Stimulated activated CD4-positive, alpha-beta T cell treated with anti-CD3 and anti-CD28 coated beads, Interleukin-1b, Interleukin-23, amount 100 ng/mL, for 24 hours (primary cell): ENCODE results near the gene PPP1R1A.

Source experiments
- DNase-seq, 4 experiments: peaks; one replicate each; pipeline ENCODE4 v3.0.0-alpha.2; 2020; ENCODE audit warnings: low read depth in 4 of 4, low spot score in 1 of 4

Gene PPP1R1A

DNA sequence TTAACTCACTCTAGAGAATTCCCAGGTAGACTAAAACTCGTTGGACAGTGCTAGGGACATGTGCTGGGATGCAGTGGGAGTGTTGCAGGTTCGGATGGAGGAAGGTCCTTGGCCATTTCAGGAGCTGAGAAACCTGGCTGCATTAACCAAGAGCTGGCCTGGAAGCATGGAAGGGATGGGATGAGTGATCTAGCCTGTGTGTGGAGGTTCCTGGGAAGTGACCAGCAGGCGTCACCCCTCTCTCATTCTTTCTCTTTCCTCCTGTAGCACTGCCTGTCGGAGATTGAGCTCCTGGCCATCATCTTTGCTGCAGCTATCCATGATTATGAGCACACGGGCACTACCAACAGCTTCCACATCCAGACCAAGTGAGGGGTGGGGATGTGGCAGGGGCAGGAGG is 15.6 kb downstream of the PPP1R1A start:
- no peak for DNase-seq

DNA sequence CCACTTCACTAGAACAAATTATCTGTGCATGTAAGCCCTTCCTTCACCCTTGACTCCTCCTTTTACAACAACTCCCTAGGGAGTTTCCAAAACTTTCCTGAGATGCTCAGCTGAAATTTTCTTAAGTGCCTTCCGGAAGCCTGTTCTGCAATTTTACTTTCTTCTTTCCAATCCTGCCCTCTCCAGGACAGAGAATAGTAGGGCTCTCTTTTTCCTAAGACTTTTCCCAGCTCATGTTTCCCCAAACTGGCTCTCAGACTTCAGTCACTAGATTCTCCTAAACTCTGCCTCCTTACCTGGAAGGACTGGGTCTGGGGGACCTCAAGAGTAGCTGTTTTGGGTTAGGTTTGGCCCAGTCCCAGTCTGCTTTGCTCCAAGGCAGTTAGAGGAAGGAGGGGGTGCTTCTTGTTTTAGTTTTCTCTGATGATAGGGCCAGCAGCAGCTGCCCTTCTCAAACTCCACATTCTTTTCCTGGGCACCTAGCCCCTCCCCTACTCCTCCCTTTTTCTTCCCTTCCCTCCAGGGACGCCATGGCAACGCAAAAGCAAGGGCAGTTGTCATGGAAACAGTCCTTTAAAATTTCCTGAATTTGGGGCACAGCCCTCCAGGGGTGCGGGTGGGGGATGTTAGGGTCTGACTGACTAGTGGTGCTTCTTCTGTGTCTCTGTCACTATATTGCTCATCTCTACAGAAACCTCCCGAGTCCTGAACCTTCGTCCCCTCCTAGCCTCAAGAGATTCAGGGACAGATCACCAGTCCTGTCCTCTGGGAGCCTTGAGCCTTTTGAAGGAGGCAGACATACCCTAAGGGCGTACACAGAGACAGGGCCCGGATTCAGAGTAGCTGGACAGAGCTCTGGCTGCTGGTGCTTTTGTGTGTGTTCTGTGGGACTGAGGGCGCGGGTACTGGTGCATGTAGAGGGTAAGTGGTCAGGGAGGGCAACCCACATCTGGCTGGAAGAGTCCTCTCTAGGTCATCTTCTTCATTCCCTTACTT is 17.0 kb downstream of the PPP1R1A start:
- DNase-seq, result no peak

DNA sequence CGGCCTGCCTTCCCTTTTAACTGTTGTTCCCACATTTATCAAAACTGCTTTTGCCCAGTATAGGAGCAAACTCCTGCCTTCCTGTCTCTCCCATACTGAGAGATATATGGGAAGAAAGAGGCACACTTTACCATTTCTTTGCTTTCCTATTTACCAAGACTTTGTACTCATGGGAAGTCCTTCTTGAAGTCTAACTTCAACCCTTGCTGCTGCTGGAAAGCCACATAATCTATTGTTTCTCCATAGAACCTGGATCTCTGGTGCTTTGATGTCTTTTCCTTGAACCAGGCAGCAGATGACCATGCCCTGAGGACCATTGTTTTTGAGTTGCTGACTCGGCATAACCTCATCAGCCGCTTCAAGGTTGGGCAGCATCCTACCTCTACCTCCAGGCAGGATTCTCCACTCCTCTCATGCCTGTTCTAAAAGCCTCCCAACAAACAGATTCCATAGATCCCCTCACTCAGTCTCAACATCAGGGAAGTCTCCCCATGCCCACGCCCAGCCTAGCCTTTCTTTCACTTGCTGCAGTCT is 18.4 kb downstream of the PPP1R1A start:
- DNase-seq, result no peak

DNA sequence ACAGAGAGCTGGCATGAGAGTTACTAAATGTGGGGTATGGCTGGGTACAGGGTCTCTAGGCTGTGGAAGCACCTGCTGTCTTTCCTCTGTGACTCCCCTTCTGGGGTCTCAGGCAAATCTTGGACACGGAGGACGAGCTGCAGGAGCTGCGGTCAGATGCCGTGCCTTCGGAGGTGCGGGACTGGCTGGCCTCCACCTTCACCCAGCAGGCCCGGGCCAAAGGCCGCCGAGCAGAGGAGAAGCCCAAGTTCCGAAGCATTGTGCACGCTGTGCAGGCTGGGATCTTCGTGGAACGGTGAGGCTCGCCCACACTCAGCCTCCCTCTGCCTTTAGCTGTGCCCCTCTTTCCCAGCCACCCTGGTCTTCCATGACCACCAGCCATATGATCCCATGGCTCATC is 19.4 kb downstream of the PPP1R1A start:
- DNase-seq, result no peak

DNA sequence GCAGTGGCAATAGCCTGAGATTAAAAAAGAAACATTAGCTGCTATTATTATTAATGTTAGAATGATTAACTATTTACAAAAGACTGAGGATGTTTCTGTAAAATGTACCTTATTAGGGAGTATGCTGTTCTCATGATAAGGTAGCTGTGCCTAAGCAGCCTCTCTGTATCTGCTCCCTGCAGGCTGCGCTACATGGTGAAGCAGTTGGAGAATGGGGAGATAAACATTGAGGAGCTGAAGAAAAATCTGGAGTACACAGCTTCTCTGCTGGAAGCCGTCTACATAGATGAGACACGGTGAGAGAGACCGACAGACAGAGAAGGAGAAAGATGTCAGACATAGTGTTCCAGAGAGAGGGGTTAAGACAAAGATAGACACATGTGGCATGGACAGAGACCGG is 21.7 kb downstream of the PPP1R1A start:
- no peak for DNase-seq

DNA sequence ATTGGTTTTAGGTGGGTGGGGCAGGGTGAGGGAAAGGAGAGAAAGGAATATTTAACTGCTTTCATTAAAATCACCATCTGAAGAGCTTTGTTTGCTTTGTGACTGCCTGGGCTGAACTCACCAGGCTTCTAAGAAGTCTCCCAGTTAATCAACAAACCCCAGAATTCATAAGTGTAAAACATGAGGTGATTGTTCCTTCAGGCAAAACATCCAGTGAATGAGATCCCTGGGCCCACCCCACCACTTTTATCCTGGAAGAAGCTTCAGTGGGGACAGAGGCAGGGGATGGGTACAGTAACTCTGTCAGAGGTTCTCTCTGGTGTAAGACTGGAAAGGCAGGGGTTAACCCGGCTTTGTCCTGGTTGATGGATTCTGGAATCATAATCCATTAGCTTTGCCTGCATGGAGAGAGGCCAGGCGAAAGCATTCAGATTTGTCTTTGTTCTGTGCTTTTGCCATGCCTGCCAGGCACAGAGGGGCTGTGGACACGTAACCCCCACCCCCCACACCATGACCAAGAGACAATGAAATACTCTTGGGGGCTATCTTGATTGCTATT is 22.4 kb downstream of the PPP1R1A start:
- no peak for DNase-seq

DNA sequence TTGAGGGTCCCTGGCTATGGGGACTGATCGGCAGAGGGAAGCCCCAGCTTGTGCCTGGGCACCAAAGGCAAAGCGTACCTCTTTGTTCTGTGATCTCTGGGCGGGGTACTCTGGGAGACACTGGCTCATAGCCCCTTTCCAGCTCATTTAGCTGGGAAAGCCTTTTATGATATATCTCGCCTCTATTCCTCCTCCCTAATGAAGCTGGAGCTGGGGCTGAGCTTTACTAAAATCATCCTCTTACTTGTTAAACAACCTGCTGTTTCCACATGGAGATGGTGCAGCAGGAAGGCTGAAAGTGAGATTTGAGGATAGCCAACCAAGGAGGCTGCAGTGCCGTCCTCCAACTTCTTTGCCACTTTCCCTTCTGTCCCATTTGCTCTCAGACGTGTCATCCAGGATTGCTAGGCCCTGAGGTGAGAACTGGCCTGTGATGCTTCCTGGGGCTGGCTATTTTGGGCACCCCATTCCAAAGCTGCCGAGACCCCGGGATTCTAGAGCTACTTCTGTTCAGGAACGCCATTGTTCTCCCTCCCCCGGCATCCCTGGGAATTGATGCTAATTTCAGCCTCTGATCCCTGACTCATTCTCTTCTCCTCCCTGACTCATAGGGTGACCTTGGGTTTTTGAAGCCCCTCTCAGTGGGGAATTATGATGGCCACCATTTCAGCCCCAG is 23.0 kb downstream of the PPP1R1A start:
- no peak for DNase-seq

DNA sequence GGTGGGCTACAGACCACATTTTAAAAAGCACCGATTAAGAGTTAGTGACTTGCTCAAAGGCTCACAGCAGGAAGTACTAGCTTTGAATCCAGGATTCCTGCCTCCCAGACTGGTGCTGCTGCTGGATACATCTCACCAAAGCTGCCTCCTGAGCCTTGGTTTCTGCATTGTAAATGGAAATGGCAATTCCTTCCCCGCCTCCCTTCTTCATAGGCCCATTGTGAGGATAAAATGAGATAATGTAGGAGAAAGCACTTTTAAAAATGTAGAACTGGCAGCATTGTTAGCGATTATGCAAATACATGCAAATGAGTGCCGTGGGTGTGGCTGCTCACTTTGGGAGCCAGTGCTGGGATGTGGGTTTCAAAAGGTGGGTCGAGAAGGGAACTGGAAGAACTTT is 23.7 kb downstream of the PPP1R1A start:
- DNase-seq, result no peak

DNA sequence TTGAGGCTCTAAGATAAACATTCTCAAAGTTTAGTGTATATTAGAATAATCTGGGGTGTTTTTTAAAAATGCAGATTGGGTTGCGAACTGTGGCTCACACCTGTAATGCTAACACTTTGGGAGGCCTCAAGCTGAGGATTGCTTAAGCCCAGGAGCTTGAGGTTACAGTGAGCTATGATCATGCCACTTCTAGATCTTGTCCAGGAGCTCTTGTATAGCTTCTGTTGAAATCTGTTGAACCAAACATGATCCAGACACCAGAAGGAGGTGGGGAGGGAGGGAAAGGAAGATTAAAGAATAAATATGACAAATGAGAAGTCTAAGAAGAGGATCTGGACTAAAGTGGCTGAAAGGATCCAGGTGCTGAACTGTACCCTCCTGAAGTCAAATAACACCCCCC is 24.7 kb downstream of the PPP1R1A start:
- no peak for DNase-seq

DNA sequence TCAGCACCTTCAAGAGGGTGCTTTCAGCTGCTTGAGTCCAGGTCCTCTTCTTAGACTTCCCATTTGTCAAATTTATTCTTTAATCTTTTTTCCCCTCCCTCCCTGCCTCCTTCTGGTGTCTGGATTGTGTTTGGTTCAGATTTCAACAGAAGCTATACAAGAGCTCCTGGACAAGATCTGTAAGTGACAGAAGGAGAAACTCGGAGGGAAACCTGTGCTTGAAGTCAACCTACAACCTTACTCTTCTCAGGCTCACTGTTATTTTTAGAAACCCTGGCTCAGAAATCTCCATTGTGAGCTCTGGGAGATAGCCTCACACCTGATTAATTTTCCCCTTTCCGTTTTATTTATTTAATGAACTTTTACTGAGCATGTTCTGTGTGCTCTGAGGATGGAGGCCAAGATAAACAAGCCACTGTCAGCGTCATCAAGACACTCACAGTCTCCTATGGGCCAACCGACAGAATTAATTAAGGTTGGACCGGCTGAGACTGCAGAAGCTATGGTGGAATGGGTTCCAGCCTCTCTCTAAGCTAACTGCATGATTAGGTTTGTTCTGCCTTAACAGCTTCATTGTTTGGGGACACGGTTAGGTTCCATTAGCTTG is 25.6 kb downstream of the PPP1R1A start:
- no peak for DNase-seq

DNA sequence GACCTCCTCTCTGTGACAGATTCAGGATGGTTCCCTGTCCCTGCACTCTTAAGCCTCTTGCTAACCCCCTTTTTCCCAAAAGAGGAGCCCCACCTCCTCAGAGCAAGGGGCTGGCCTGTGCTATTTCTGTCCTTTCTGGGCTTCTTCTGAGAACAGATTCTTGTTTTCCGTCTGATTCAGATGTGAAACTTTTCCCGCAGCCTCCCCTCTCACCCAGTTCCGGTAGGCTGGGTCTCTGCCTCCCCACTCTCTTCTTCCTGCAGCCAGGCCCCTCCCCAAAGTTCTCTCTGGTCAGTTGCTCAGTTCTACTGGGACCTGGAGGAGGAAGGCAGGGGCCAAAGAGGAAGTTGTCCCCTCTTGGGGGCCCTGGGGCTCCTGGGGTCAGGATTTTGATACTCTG is 27.3 kb downstream of the PPP1R1A start:
- peak in 1 of 4 experiments; percentile 19 for DNase-seq

DNA sequence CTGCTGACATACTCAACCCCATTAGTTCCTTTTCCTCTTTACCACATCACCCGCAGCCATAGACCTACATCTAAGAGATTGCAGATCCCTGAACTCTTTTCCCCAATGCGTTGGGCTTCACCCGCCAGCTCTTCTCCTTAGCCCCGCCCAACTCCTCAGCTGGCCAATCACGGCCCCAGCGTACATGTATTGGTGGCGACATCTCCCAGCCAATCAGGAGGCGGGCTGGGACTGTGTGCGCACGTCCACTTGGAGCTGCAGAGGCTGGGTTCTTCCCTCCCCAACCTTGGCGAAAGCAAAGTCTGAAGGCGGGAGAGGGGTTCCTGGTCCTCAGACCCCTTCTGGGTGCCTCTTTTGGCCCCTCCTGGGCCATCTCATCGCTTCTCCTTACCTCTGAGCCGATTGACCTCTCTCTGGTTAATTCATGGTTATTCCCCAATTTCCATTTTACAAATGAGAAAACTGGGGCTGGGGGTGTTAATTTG is 28.0 kb downstream of the PPP1R1A start:
- DNase-seq, result peak; percentile 55 to 82 (median 70)

DNA sequence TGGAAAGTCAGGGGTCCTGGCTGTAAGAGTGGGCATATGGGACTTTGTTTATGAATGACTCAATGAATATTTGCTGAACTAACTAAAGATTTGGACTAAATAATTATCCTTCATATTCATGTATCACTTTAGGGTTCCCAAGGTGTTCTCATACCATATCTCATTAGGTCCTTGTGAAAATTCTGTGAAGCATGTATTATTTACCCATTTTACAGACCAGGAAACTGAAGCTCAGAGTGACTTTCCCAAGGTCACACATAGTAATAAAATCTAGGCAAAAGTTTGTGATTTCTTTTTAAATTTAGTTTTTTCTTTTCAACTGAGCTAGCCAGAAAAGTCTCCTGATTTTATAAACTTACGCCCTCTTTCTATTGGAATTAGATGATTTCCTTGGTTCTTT is 29.7 kb downstream of the PPP1R1A start:
- no peak for DNase-seq

DNA sequence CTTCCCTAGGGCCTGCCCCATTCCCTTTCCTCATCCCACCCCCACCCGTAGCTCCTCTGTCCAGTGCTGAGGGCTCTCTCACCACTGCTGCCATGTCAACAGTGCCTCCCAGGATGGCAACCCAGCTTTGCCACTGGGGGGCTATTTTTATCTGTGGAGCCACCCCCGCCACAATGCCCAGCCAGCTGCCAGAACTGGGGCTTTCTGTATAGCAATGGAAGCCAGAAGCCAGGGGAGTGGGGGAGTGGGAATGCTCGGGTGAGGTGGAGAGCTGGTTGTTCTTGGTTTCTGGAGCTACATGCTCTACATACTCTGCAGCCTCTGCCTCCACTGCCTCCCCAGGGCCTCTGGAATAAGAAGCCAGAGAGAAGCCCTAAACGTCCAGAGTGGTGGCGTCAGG is 30.1 kb downstream of the PPP1R1A start:
- no peak for DNase-seq

DNA sequence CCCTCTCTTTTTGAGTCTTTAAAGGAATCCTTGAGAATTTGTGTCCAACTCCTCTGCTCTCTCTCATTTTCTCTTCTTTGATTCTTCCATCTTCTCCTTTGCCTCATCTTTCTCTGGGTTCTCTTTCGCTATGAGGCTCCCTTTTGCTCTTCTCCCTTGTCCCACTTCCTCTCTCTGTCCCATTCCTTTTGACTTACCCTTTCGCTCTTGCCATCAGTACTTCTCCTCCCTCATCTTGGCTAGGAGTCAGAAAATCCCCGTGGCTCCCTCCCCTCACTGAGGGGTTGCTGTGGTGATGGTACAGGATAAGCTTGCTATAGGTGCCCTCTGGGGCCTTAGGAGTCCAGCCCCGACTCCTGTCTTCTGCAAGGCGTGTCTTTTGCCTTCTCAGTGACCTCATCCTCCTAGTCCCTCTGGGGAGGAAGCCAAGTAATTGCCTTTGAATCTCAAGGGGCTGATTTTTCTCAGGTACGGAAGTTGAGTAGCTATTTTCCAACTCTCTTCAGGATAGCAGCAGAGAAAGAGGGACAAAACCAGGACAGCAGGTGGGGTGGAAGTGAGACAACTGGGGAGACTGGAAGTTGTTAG is 32.7 kb downstream of the PPP1R1A start:
- DNase-seq, result no peak

DNA sequence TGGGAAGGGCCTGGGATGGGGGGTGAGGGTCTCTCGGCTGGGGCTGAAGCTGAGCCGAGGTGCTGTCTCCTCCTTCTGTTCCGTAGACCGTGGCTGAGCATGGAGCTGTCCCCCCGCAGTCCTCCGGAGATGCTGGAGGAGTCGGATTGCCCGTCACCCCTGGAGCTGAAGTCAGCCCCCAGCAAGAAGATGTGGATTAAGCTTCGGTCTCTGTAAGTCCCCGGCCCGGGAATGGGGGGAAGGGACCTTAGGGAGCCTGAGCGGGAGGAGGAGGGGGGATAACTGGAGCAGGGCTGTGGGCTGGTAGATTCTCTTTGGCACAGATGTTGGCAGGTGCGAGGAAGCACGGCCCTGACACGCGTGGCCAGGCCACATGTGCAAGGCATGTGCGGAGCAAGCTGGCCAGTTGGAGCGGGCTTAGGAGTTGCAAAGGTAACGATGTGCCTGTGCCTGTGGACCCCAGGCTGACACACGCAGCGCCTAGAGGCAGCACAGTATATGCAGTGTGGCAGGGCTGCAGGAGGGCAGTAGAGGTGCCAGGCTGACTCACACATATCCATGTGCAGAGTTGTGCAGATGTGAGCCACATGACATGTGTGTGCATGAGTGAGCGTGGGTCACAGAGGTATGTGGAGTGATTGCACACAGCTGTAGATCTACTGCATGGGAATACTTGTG is 38.5 kb downstream of the PPP1R1A start:
- peak in 2 of 4 experiments; percentile 17 to 20 for DNase-seq

DNA sequence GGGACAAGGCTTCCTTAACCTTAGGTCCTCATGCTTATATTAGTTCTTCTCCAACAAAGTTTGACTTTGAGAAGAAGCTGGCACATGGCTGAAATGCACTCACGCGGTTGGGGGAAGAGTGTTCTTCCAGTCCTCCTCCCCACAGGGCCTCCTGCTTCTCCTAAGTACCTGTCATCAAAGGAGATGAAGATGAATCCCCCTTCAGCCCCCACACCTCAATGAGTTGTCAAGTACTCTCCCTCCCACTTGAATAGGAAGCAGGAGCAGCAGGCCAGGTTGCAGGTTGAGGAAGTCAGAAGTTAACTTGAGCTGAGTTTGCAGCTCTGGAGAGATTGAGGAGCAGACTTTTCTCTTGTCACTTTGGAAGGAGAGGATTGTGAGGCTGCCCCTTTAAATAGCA is 41.9 kb downstream of the PPP1R1A start:
- DNase-seq, result no peak

DNA sequence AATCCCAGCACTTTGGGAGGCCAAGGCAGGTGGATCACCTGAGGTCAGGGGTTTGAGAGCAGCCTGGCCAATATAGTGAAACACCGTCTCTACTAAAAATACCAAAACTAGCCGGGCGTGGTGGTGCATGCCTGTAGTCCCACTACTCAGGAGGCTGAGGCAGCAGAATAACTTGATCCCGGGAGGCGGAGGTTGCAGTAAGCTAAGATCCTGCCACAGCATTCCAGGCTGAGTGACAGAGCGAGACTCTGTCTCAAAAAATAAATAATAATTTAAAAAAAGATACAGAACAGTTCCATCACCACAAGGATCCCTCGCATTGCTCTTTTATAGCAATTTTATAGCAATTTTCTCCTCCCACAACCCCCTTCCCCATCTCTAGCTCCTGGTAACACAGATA is 43.7 kb downstream of the PPP1R1A start:
- DNase-seq, result no peak

DNA sequence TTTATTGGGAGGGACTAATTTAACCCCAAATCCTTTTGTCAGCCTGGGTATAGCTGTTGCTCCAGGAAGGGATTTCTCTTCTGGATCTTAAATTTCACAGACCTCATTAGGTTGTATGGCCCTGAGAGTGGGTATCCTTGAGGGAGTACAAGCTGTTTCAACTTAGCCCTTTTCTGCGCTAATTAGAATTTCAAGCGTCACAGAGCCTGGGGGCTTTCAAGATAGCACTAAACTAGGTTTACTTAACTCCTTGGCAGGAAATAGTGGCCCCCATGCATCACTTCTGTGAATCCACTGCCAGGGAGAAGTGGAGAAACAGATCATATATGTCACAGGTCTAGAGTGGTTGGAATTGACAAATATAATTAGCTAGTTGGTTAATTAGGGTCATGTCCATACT is 44.9 kb downstream of the PPP1R1A start:
- DNase-seq, result no peak

DNA sequence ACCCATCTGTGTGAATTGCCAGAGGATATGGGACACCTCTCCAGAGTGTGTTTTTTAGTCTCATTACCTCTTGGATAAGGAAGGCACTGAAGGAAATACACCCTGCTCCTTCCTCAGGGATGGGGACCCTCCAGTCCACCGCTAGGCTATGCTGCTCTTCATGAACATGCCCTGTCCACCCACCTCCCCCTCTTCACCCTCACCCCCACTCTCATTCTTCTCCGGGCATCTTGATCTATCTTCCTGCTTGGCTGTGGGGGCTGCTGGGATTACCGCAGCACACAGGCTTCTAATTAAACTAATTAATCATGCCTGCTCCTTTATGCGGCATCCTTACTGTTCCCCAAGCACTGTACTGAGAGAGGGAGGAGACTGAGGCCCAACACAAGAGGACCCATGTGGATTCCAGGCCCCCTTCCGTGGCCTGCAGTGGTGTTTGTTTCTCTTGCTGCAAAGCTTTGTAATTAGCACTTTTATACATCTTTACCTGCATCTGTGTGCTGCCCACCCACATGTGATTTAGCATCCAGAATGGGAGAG is 46.6 kb downstream of the PPP1R1A start:
- no peak for DNase-seq
